Transverse colon (tissue), 4 donors: Measurements from ENCODE around the gene CCDC136. TPM values are rescaled to one million over a fixed set of nuclear protein-coding genes. Genes with fewer than 3 reads are reported as not detected.

ENCODE experiments used
- DNase-seq: peaks from one replicate; pipeline ENCODE4 v3.0.0-alpha.2; 2019
- H3K27ac ChIP-seq, 4 donors: fragments of 200-600 bp; sonication (generic); 2 replicates each; pipeline ENCODE4 v1.5.1; 2016 to 2018; ENCODE audit warnings: inconsistent platforms in 4 of 4
- H3K27me3 ChIP-seq: fragments of 200-600 bp; sonication (generic); 2 replicates; pipeline ENCODE4 v1.5.1; 2017; ENCODE audit warnings: inconsistent platforms
- H3K36me3 ChIP-seq, 4 donors: fragments of 200-600 bp; sonication (generic); 2 replicates each; pipeline ENCODE4 v1.5.1; 2017 to 2019; ENCODE audit warnings: inconsistent platforms in 4 of 4
- H3K4me1 ChIP-seq, 4 donors: fragments of 200-600 bp; sonication (generic); 2 replicates each; pipeline ENCODE4 v1.5.1; 2017 to 2020; ENCODE audit warnings: inconsistent platforms in 4 of 4
- H3K4me3 ChIP-seq, 4 donors: fragments of 200-600 bp; sonication (generic); 1 replicate in 1 of 4; 2 replicates in 3 of 4; pipeline versions ENCODE4 v1.5.1 to v1.6.1; 2017 to 2019; ENCODE audit warnings: inconsistent platforms in 4 of 4
- H3K9me3 ChIP-seq, 2 donors: fragments of 200-600 bp; sonication (generic); 2 replicates each; pipeline ENCODE4 v1.5.1; 2017 to 2019; ENCODE audit warnings: inconsistent platforms in 2 of 2
- EP300 ChIP-seq: sonication (generic); formaldehyde crosslinking; IDR thresholded peaks from one replicate; pipeline ENCODE4 v1.6.1; 2017; ENCODE audit warnings: antibody characterized with exemption, low read depth
- POLR2A ChIP-seq: fragments of 450-650 bp; IDR thresholded peaks from one replicate; pipeline ENCODE4 v1.6.1; 2016; ENCODE audit warnings: antibody characterized with exemption, mild to moderate bottlenecking, moderate library complexity
- POLR2AphosphoS5 ChIP-seq, 3 donors: sonication (generic); formaldehyde crosslinking; IDR thresholded peaks; one replicate each; pipeline ENCODE4 v1.6.1; 2016; ENCODE audit warnings: antibody characterized with exemption in 3 of 3
- WGBS, 2 donors: methylation state at CpG; one replicate each; pipeline ENCODE4 v1.1.5; 2018; ENCODE audit warnings: low coverage in 1 of 2; 5-methylcytosine and 5-hydroxymethylcytosine counted together
- in situ Hi-C, 4 donors: fragments of 200-750 bp; cut with MboI; loops; one replicate each; pipeline versions ENCODE4 v1.15.0 to v1.15.1; 2017; ENCODE audit warnings: low sequenced_read_pairs in 3 of 4, low pct_ligation_motif_present in 1 of 4, low pct_unique_long_range_greater_than_20kb in 1 of 4
- intact Hi-C: fragments of 100-400 bp; cut with DNase I; formaldehyde crosslinking; loops from one replicate; pipeline ENCODE4 v1.15.1; 2023; ENCODE audit warnings: low total_unique reads
- total RNA-seq, 4 donors: library from RNA; depleted of rRNA; stranded (reverse); fragments of >200 nt; gene quantifications; one replicate each; pipeline ENCODE4 v1.1.0, GENCODE V29; 2016
- TF ChIP-seq, protein P1 (sequence below), 5 experiments: fragments of 200-600 bp in 3 of 5; fragments of 450-650 bp in 2 of 5; sonication (generic) in 3 of 5; IDR thresholded peaks; 1 replicate in 2 of 5; 2 replicates in 3 of 5; pipeline ENCODE4 v1.5.1; 2016 to 2017; ENCODE audit warnings: antibody characterized with exemption in 5 of 5, inconsistent platforms in 3 of 5, mild to moderate bottlenecking in 2 of 5, moderate library complexity in 1 of 5

The CCDC136 gene
- total RNA-seq, 4 donors from 2014 or later = 1.9 to 16.5 (median 8.3) TPM

DNA sequence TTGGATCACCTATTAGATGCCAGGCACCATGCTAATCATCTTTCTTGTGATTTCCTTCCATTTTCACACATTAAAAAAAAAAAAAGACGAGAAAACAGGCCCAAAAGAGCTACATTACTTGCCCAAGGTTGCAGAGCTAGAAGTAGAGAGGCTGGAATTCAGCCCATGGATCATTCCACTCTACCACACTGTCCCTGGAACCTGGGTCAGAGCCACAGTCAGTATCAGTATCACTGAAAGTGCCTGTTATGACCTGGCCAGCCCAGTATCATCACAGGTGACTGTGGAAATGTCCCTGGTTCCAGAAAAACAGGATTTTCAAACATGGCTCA is 35.1 kb downstream of the CCDC136 start:
- Histone ChIP-seq H3K27ac (peak overlapping the region in 3 of 4 donors; percentile 60 to 94 (median 84)), H3K4me3 (no peak overlapping the region), H3K9me3 (no peaks in the 10 kb centered on the region), H3K36me3 (no peaks in the 10 kb centered on the region), H3K4me1 (peaks cover 5 to 22% (median 8%) of the 10 kb centered on the region in 4 donors), H3K27me3 (peaks cover 35% of the 10 kb centered on the region)
- WGBS, 2 donors = 78 to 83% methylated on average over 1 of the region's 1 CpG
- no peak for DNase-seq
- intact Hi-C loops (no loop called here), in situ Hi-C loops (no loop called here)
- TF ChIP-seq POLR2AphosphoS5 (IDR thresholded peaks at IDR 0.05) = no peak
- TF ChIP-seq, protein P1, sequence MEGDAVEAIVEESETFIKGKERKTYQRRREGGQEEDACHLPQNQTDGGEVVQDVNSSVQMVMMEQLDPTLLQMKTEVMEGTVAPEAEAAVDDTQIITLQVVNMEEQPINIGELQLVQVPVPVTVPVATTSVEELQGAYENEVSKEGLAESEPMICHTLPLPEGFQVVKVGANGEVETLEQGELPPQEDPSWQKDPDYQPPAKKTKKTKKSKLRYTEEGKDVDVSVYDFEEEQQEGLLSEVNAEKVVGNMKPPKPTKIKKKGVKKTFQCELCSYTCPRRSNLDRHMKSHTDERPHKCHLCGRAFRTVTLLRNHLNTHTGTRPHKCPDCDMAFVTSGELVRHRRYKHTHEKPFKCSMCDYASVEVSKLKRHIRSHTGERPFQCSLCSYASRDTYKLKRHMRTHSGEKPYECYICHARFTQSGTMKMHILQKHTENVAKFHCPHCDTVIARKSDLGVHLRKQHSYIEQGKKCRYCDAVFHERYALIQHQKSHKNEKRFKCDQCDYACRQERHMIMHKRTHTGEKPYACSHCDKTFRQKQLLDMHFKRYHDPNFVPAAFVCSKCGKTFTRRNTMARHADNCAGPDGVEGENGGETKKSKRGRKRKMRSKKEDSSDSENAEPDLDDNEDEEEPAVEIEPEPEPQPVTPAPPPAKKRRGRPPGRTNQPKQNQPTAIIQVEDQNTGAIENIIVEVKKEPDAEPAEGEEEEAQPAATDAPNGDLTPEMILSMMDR (IDR thresholded peaks at IDR 0.05) = no peak
- no peak for TF ChIP-seq POLR2A
- no peak for TF ChIP-seq EP300

DNA sequence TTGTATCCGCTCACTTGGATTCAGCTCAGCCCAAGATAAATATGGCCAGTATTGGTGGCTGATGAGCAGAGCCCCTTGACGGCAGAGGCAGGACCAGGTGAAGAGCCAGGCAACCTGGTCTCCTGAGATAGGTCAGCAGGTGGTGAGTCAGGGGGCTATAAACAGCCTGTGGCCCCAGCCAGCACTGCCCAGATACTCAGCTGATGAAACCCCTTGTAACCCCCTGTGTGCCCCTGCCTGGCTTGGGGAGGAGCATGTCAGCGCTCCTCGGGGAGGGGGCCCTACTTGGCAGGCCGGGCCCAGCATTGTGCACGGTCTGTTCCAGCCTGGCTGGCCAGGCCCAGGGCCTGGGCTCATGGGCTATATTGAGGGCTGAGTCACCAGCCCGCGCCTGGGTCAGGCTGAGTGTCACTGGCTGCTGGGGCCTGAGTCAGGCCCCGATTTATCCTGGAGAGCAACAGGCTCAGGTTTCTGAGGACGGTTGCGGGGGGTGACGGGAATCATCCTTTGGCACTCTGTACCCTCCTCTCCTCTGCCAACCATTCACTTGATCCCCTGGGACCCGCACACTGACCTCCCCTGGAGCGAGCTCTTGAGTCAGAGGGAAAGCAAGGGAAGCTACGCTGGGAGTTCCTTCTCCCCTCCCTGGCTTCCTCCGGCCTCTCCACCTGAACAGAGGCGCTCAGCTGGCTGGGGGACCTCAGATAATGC is 35.6 kb downstream of the CCDC136 start:
- in situ Hi-C loops = no loop called here
- WGBS, 2 donors = 86% methylated on average over 17 of the region's 17 CpGs; no CpG with 5 or more reads in 1 of the 2 donors

DNA sequence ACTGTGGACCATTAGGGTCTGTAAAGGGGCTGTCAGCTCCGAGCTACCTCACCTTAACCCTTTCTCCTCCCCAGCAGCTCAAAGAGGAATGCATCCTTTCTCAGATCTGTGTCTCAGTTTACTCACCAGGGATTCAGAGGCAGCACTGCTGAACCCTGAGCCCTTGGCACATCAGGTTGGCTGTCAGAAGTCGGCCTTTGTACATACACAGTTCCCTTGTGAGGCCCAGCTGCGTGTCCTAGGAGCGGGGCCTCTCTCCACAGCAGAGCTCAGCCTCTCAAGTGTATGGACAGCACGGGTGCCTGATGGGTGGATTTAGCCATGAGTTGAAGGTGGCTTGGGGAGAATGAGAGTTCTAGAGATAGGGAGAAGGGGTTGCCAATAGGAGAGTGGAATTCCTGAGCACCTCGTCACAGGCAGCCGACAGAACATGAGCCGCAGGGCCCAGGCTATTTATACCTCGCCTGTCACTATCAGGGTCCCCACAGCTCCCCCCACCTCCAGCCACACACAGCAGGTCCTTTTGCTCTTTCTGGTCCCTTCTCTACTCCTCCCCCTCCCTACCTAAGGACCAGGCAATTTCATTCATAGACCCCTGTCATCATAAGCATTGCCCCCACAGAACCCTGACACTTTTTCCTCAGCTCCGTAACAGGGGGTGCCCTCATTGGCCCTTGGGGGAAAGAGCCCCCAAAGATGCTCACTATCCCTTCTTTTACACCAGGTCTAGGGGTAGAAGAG is 36.4 kb downstream of the CCDC136 start:
- H3K27me3 ChIP-seq = peaks cover 46% of the 10 kb centered on the region
- peaks cover 10 to 35% (median 15%) of the 10 kb centered on the region in 4 donors for H3K4me1 ChIP-seq
- H3K9me3 ChIP-seq = no peaks in the 10 kb centered on the region
- H3K4me3 ChIP-seq = no peak overlapping the region
- in situ Hi-C loops = no loop called here
- H3K36me3 ChIP-seq = no peaks in the 10 kb centered on the region
- TF ChIP-seq POLR2A (no peak), EP300 (no peak), POLR2AphosphoS5 (IDR thresholded peaks at IDR 0.05) (no peak)
- TF ChIP-seq, protein P1 (IDR thresholded peaks at IDR 0.05) = no peak
- 60 to 73% methylated on average over 5 to 10 of the region's 10 CpGs for WGBS, 2 donors
- peak overlapping the region; percentile 60 to 94 (median 81) for H3K27ac ChIP-seq
- intact Hi-C loops = no loop called here
- no peak for DNase-seq

More for the DNA sequence above, 35.6 kb downstream of the CCDC136 start:
- Histone ChIP-seq H3K27me3 (peaks cover 40% of the 10 kb centered on the region), H3K9me3 (no peaks in the 10 kb centered on the region), H3K27ac (peak overlapping the region; percentile 60 to 94 (median 81)), H3K4me1 (peaks cover 5 to 27% (median 10%) of the 10 kb centered on the region in 4 donors), H3K4me3 (no peak overlapping the region), H3K36me3 (no peaks in the 10 kb centered on the region)
- DNase-seq = no peak
- intact Hi-C loops = no loop called here
- TF ChIP-seq POLR2A = no peak
- TF ChIP-seq, protein P1 (IDR thresholded peaks at IDR 0.05) = no peak
- peak in 1 of 3 donors; percentile 22 for TF ChIP-seq POLR2AphosphoS5 (IDR thresholded peaks at IDR 0.05)
- no peak for TF ChIP-seq EP300

GRCh38 chr7:128829391-128830166 is 37.8 kb downstream of the CCDC136 start:
- in situ Hi-C loops (no loop called here), intact Hi-C loops (no loop called here)
- peaks cover 50% of the 10 kb centered on the region for H3K27me3 ChIP-seq
- no peaks in the 10 kb centered on the region for H3K36me3 ChIP-seq
- no peak for DNase-seq
- H3K27ac ChIP-seq = peak overlapping the region; percentile 78 to 94 (median 82)
- H3K9me3 ChIP-seq = no peaks in the 10 kb centered on the region
- no peak for TF ChIP-seq POLR2A
- no peak for TF ChIP-seq EP300
- TF ChIP-seq, protein P1 (IDR thresholded peaks at IDR 0.05) = no peak
- TF ChIP-seq POLR2AphosphoS5 (IDR thresholded peaks at IDR 0.05) = no peak
- H3K4me1 ChIP-seq = peaks cover 12 to 40% (median 24%) of the 10 kb centered on the region in 4 donors
- 27 to 63% methylated on average over 6 to 10 of the region's 13 CpGs for WGBS, 2 donors
- H3K4me3 ChIP-seq = peak overlapping the region; percentile 14 to 55 (median 40)
